IPS-NIHi11 (cell line): ENCODE measurements around the gene HECW1.
"Not testable (repeated sequence)": the region's sequence is repeated elsewhere in the genome, so short reads cannot be mapped to it uniquely, and the experiment has no call there.

ENCODE experiments used
- DNase-seq: peaks from one replicate; pipeline ENCODE4 v3.0.0; 2012; ENCODE audit warnings: mixed read lengths, low spot score

The HECW1 gene

DNA sequence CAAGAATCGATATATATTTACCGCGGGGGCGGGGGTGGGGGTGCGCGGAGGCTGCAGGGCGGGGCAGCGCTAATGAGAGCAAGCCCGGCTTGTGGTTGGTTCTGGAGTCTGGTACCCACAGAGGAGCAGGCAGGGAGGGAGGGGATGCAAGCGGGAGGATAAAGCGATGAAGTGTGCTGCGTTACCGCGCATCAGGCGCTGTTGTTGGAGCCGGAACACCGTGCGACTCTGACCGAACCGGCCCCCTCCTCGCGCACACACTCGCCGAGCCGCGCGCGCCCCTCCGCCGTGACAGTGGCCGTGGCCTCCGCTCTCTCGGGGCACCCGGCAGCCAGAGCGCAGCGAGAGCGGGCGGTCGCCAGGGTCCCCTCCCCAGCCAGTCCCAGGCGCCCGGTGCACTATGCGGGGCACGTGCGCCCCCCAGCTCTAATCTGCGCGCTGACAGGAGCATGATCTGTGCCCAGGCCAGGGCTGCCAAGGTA, at the start of gene HECW1:
Gene HECW1, plus strand, starts transcription at position 189 of the 482 bp plus-strand sequence. CDS start 131,259 bp downstream, outside the sequence.
- DNase-seq = peak; percentile 68

DNA sequence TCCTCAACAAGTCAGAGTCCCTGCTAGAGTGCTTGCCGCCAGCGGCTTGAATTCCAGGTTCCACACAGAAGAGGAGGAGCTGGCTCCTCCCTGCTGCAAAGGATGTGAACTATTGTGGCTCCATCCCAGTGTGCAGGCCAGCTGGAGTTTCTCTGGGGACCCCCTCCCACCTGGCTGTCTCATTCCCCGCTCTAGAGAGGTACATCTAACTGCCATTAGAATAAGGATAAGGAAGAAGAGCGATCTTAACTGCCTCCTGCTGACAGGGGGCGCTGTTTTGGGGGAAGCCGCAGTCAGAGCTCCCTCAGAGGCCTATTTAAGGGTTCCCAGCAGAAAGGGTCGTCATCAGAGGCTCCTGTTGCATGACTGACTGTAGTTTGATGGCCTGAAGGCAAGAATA, 40.8 kb upstream of the HECW1 start:
- DNase-seq = peak; percentile 26

DNA sequence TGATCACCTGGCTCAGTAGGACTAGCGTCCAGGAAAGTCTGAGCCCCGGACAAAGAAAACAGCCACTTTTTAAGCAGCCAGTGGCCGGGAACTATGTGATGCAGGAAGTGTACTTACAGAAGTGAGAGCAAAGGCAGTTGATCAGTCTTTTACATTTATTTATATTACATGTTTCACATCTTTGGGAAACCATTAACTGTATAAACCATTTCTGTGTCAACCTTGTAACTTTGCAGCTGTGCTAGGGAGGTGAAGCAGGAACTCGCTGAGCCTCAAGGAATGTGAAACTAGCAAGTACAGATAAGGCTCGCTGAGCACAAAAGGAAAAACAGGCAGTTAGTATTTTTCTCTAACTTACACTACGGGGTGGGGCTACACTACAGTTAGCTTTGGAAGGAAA, 39.9 kb upstream of the HECW1 start:
- DNase-seq = no peak

DNA sequence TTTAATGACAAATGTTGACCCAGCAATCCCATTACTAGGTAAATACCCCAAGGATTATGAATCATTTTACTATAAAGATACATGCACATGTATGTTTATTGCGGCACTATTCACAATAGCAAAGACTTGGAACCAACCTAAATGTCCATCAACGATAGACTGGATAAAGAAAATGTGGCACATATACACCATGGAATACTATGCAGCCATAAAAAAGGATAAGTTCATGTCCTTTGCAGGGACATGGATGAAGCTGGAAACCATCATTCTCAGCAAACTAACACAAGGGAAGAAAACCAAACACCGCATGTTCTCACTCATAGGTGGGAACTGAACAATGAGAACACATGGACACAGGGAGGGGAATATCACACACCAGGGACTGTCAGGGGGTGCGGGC, 38.6 kb upstream of the HECW1 start:
- DNase-seq = not testable (repeated sequence)

DNA sequence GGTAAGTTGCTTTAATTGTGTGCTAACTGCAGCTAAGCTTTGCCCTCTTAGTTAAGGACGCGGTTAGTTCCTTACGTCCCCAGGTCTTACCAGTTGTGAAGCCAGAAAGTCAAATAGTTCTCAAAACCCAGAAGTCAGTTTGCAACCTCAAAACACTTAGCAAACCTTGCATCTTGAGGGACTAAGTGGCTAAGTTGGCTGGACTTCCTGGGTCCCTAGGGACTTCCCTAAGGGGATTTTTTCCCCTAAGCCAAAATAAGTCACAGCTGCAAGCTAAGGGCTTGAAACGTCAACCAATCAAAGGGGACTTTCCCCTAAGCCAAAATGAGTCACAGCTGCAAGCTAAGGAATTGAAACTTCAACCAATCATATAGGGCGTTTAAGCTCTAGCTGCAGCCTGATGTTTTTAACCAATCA, 36.2 kb upstream of the HECW1 start:
- no peak for DNase-seq

DNA sequence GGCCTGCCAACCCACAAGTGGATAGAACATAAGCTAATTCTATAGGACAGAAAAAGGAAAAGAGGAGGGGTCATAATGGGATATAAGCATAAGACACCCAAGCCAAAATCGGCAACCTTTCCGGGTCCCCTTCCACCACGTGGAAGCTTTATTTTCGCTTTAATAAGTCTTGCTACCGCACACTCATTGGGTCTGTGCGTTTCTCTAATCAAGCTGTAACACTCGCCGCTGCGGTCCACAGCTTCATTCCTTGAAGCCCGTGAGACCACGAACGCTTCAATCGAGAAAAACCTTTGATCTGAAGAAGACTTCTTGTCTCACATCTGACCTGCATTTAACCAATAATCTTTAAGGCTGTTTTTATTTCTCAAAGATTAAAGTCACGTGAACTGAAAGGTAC, 35.8 kb upstream of the HECW1 start:
- DNase-seq = no peak

DNA sequence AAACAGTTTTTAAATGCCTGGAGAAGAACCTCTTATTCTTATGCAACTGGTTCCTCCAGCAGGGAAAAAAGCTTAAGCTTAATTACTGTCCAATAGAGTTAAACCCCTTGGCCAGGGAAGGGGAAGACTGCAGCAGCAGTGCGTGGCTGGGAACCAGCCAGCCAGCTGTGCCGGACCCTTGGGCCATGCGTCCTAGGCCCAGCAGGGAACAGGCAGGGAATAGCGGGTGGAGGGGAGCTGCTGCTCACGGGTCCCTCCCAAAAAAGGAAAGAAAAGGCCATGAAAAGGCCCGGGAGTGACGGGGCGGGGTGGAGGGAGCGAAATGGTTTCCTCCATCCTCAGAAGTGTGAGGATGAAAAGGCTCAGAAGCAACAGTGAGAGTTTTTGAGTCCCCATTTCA, 35.2 kb upstream of the HECW1 start:
- DNase-seq = no peak

DNA sequence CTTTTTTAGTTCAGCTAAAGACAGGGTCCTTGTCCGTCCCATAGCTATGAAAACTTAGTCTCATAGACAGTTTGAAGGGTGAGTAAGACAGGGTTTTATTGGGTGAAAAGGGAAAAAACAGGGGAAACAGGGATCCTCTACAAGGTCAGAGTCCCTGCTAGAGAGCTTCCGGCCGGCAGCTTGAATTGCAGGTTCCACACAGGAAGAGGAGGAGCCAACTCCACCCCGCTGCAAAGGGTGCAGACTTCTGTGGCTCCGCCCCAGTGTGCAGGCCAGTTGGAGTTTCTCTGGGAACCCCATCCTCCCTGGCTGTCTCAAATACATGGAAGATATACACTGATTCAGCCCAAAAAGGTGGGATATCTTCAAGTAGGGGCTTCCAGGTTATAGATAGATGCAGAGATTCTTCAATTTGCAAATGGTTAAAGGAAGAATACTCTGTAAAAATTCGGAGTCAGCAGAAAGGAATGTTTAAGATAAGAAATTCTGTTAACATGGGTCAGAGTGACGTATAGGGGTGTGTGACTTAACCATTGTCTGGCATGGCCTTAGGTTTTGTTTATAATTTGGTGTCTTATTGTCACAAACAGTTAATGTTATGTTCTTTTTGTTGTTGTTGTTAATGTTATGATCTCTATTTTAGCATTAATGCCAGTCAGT, 34.6 kb upstream of the HECW1 start:
- DNase-seq = peak; percentile 54

DNA sequence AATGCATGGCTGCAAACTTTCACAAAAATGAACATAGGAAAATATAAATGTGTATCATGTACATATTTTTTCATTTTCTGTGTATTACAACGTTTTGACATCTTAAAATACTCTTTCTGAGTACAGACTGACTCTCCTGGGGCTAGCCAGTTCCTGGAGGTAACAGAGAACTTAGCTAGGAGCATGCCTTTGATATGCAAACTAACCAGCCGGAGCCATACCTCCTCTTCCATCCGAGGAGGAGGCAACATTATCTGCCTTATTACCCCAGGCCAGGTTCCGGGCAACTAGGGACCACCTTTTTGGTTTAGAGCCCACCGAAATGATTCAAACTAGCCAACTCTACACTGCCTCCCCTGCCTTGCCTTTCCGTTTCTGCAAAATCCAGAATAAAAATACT, 33.7 kb upstream of the HECW1 start:
- DNase-seq = peak; percentile 47

DNA sequence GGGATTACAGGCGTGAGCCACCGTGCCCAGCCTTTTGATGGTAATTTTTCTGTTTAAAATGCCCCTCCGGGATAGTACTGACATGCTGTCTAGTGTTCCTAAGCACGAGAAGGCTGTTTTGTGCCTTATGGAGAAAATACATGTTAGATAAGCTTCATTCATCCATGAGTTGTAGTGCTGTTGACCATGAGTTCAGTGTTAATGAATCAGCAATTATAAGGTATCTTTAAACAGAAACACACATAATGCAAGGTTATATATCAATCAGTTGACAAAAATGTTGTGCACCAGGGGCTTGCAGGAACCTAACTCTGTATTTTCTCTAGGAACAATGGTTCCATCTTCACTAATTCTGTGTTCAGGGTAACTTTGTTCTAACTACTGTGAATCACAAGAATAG, 30.8 kb upstream of the HECW1 start:
- no peak for DNase-seq

DNA sequence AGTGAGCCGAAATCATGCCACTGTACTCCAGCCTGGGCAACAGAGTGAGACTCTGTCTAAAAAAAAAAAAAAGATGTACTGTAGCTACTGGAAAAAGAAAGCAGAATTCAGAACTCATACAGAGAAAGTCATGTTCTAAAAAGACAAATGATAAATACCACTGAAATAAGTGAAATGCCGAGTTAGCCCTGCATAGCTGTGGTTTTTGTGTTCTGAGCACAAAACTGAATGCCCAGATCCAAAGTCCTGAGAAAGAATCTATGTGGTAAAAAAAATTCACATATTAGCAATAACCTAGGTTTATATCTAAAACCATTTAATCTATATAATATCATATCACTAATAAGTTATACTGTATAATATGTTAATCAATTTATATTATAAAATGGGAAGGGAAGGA, 29.3 kb upstream of the HECW1 start:
- no peak for DNase-seq

DNA sequence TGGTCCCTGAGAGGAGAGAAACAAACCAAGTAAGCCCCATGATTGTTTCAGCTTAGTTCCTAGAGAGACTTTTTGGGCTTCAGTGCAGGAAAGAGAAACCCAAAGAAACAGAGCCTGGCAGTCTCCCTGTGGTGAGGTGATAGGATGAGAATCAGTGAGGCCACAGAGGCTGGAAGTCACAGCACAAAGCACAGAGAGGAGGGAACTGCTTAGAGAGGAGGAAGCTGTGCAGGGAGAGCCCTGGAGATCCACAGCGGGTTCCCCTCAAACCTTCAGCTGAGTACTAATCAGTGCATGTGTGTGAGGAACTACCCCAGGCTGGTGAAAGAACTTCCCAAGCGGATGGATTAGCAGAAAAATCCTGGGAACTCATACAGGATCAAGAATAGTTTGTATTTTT, 27.4 kb upstream of the HECW1 start:
- no peak for DNase-seq

DNA sequence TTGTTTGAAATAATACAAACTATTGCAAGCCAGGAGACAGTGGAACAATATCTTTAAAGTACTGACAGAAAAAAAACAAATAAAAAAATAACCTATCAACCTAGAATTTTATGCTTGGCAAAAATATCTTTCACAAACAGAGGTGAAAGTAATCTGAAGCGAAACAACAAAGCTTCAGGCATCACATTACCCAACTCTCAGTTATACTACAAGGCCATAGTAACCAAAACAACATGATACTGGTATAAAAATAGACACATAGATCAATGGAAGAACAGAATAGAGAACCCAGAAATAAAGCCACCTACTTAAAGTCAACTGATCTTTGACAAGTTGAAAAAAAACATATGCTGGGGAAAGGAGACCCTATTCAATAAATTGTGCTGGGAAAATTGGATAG, 26.5 kb upstream of the HECW1 start:
- no peak for DNase-seq

DNA sequence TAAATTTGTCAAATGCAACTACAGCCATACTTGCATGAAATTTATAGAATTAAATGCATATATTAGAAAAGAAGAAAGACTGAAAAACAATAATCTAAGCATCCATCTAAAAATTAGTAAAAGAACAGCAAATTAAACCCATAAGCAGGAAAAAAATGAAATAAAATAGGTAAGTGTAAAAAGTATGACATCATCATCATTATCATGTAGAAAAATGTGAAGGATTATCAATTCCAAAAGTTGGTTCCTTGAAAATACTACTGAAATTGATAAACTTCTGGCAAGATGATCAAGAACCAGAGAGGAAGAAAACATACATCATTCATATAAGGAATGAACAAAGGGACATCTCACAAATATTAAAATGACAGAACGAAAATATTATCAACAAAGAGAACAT, 19.6 kb upstream of the HECW1 start:
- DNase-seq = no peak

DNA sequence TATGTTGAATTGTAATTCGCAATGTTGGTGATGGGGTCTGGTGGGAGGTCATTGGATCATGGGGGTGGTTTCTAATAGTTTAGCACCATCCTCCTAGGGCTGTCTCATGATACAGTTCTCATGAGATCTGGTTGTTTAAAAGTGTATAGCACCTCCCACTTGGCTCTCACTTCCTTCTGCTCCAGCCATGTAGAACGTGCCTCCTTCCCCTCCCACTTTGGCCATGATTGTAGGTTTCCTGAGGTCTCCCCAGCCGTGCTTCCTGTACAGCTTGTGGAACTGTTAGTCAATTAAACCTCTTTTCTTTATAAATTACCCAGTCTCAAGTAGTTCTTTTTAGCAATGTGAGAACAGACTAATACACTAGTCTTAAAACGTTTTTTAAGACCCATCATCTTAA, 15.6 kb upstream of the HECW1 start:
- DNase-seq = no peak

DNA sequence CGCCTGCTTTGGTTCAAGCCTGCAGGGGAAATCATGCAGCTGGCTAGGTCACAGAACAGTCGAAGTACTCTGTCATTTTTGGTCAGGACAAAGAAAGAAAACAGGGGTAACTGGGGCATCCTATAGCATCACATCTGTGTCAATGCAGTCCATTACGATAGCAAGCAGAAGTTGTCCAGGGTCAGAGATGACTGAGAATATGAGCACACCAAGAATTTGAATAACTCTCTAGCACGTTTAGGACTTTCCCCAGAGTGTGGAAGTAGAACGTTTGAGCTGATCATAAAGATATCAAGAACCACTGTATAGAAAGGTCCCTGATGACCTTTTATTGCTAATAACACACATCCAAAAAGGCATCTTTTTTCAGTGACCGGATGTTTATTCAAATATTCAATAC, 12.7 kb upstream of the HECW1 start:
- no peak for DNase-seq

DNA sequence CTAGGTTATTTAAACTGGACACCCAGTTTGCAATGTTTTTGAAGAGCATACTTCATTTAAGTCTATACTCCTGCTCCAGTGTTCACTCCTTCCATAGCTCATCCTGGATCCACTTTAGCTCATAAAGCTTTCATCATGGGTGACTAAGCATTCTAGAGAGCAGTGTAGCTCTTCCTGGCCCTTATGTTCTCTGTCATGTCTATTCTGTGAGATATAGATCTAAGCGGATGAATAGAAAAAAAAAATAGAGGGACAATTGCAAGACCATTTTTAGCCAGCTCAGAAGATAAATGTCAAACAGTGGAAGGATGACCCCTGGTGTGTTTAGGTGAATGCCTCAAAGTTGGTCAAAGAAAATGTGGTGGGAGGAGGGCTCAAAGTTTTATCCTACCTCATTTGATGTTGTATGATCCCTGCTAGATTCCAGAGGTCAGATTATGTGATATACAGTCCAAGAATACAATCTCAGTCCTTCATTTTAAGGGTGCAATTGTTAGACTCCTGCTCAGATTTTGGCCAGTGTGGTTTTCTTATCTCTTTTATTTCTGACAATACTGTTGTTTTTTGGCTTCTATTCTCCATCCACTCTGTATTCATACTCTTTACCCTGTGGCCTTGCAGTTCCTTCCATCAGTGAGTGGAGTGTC, 7.5 kb upstream of the HECW1 start:
- DNase-seq = no peak

DNA sequence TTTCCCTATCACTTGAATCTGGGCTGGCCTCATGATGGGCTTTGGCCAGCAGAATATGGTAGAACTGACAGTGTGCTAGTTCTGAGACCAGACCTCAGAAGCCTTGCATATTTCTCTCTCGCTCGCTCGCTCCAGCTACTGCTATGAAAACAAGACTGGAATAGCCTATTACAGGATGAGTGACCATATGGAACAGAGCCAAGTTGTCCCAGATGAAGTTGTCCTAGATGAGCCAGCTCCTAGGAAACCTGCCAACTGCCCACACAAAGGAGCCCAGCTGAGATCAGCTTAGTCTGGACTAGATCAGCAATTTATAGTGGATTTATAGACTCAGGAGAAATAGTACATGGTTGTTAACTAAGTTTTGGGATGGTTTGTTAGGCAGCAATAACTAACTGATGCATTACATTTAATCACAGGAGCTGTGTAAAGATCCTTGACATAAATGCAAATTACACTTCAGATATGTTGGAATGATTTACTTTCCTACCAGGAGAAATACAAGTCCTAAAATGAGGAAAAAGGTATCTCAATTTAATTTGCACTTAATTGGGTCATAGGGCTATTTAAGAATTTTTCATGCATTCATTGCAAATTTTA, 6.8 kb upstream of the HECW1 start:
- DNase-seq = no peak

DNA sequence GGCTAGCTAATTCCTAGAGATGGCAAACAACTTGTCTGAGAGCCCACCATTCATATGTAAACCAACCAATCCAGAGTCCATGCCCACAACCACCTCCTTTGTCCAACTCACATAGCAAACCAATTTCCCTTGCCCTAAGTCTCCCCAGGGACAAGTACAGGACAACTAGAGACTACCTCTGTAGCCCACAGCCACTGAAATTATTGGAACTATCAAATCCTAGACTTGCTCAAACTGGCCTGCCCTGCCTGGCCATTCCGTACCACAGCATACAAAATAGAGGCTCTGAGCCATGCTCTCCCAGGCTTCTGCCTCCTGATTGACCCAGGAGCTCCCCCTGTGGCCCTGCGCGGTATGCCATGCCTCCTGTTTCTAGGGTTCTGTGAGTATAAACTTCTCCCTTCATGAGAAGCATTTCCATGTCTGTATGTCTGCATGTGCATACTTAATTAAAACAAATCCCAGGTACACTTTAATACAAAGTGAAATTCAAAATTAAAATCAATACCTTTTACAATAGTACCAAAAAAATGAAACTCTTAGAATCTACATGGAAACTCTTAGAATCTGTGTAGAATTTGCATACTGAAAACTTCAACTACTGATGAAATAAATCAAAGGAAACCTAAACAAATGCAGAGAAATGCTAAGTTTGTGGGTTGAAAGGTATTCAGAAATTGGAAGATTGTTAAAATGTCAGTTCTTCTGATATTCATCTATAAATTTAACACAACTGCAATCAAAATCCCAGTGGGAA, 4.0 kb upstream of the HECW1 start:
- DNase-seq = peak; percentile 71

DNA sequence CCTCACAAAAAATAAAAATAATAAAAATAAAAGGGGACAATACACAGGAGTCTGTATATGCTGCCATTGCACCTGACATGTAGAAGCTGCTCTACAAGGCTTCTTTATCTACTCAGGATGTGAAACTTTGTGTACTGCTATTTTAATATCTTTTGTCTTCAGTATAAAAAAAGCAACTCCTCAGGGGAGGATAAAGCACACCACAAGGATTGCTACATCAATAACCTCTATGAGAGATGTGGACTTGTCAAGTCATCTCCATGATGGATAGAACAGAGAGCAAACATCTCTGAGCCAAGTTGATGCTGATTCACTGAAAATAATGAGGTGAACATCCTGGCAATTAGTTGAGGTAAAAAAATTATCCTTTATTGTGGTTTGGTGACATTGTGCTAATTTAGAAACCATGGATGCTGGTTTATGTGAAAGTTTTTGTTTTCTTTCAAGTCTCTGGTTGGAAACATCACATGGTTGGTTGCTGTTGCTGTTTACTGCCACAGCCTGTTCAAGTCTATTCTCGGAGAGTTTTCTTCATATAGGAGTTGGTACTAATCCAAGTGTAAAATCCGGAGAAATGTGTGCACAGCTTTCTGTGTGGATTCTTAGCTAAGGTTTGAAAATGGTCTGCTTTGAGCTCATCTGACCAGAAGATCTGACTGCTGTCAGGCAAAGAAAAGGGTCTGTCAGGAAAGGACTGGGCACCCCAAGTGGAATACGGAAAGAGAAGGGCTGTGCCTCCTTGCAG, 1.5 kb upstream of the HECW1 start:
- DNase-seq = no peak

DNA sequence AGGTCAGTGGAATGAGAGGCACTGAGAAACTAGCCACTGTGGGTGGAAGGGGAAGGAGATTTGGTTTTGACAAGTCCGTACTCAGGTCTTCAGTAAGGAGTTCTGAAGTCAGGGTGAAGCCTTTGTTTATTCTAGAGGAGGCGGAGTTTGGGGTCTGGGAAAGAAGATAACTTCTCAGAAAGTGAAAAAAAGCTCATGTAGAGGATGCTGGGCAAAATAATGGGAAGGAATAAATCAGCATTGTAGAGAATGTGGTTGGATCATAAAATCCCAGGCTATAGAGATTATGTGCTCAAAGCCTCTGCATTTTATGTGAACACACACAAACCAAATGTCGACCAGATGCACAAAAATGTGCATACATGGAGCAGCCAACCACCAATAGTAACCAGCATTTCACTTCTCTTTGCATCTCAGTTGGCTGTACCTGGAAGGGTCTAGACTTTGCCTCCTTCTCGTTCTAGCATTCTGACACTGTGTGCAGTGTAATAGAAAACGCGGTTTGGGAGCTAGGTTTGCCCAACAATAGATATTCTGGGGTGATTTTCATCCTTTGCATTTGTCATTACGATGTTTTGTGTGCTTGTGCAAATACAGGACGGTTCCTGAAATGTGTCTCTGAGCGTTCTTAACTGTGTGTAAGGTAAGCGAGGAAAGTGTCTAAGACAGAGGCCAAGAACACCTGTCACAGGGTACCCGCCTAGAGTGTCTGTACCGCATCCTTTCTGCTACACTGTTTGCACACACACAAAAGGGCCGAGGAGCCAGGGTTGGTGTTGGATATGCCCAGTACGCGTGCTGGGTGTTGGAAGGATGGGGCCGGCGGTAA, 603 bp upstream of the HECW1 start:
- no peak for DNase-seq
